HepG2 (cell line): ENCODE results near the gene TGM2. TPM values are rescaled to one million over a fixed set of nuclear protein-coding genes. Genes with fewer than 3 reads are reported as not detected.

Source experiments
- ATAC-seq: fragments of 200-7000 bp; cut with Tn5 transposase; 3 replicates; pipeline ENCODE4 v1.9.1; 2020; ENCODE audit warnings: mild to moderate bottlenecking, moderate library complexity
- BruUV-seq: library from RNA; stranded (reverse); fragments of 400-500 nt; replicated peaks from 2 replicates; lab custom pipeline; 2021; lab: Mats Ljungman, UMichigan
- CTCF ChIA-PET: fragments of 300-600 bp; formaldehyde crosslinking; extraction: SDS; loops from one replicate; lab custom pipeline; 2021; ENCODE audit warnings: low total read pairs, inconsistent platforms, low intra/inter-chr PET ratio; lab: Yijun Ruan, JAX
- POLR2A ChIA-PET: fragments of 350-600 bp; sonication (Branson Sonifier 250); formaldehyde crosslinking; loops from one replicate; lab custom pipeline; 2020; ENCODE audit warnings: antibody characterized with exemption, inconsistent platforms; lab: Yijun Ruan, JAX
- DNase-seq: peaks from one replicate; pipeline ENCODE4 v3.0.0-alpha.2; 2015; ENCODE audit warnings: low spot score
- FAIRE-seq: peaks from 3 replicates; lab custom pipeline; 2011; peaks lifted over from hg19 to GRCh38; lab: Jason Lieb, UNC
- H2AFZ ChIP-seq: one replicate; pipeline ENCODE4 v1.6.1; 2011; ENCODE audit warnings: low read length, inconsistent platforms
- H3K27ac ChIP-seq: fragments of 300-600 bp; 3 replicates; pipeline ENCODE4 v1.8.0; 2011; ENCODE audit warnings: mixed run types, mild to moderate bottlenecking, mixed read lengths, low read length, inconsistent platforms; ENCODE audit not compliant: insufficient read depth; ENCODE audit errors: extremely low read length
- H3K27me3 ChIP-seq, 2 experiments: fragments of 200-600 bp in 1 of 2; 2 replicates in 1 of 2; 3 replicates in 1 of 2; pipeline versions ENCODE4 v1.6.0 to v1.8.0; 2011; ENCODE audit warnings: low read length in 2 of 2, mild to moderate bottlenecking in 2 of 2, moderate library complexity in 2 of 2, inconsistent platforms in 1 of 2; ENCODE audit not compliant: insufficient read depth in 2 of 2, control insufficient read depth in 1 of 2
- H3K36me3 ChIP-seq, 2 experiments: fragments of 200-600 bp in 1 of 2; replicated peaks in 1 of 2; 2 replicates in 1 of 2; 3 replicates in 1 of 2; pipeline versions ENCODE4 v1.5.1 to v1.8.0; 2011; ENCODE audit warnings: low read length in 2 of 2, inconsistent platforms in 1 of 2; ENCODE audit not compliant: insufficient read depth in 2 of 2, control insufficient read depth in 1 of 2
- H3K4me1 ChIP-seq: 2 replicates; pipeline ENCODE4 v1.5.1; 2012; ENCODE audit warnings: low read length, inconsistent platforms; ENCODE audit not compliant: insufficient read depth
- H3K4me2 ChIP-seq: 2 replicates; pipeline ENCODE4 v1.6.0; 2011; ENCODE audit warnings: low read depth, low read length, inconsistent platforms
- H3K4me3 ChIP-seq, 3 experiments: fragments of 200-600 bp in 1 of 3; sonication (generic), shearing (Covaris generic) in 1 of 3; replicated peaks in 1 of 3; 2 replicates each; pipeline ENCODE4 v1.5.1; 2011 to 2016; ENCODE audit warnings: low read length in 3 of 3, inconsistent platforms in 2 of 3, low read depth in 2 of 3, mild to moderate bottlenecking in 2 of 3, control low read depth in 1 of 3, mixed read lengths in 1 of 3; ENCODE audit not compliant: insufficient read depth in 1 of 3
- H3K79me2 ChIP-seq: one replicate; pipeline ENCODE4 v1.6.1; 2011; ENCODE audit warnings: low read length, inconsistent platforms; ENCODE audit not compliant: insufficient read depth
- H3K9ac ChIP-seq: 2 replicates; pipeline ENCODE4 v1.6.0; 2011; ENCODE audit warnings: mild to moderate bottlenecking, low read depth, low read length, inconsistent platforms; ENCODE audit not compliant: insufficient read depth
- H3K9me3 ChIP-seq: 2 replicates; pipeline ENCODE4 v1.5.1; 2012; ENCODE audit warnings: mild to moderate bottlenecking, low read length
- H4K20me1 ChIP-seq: 2 replicates; pipeline ENCODE4 v1.6.0; 2011; ENCODE audit warnings: inconsistent platforms, mild to moderate bottlenecking, low read length, moderate library complexity; ENCODE audit not compliant: insufficient read depth
- ADNP ChIP-seq: sonication (generic); formaldehyde crosslinking; IDR thresholded peaks from 2 replicates; pipeline ENCODE4 v1.4.0; 2020; ENCODE audit warnings: missing genetic modification reagents
- ATF3 ChIP-seq: sonication (generic); formaldehyde crosslinking; IDR thresholded peaks from 2 replicates; pipeline ENCODE4 v1.4.0; 2020; ENCODE audit warnings: missing genetic modification reagents
- GATAD1 ChIP-seq: IDR thresholded peaks from 2 replicates; pipeline ENCODE4 v1.6.1; 2016; ENCODE audit warnings: missing genetic modification reagents, missing compliant biosample characterization
- MEIS2 ChIP-seq: sonication (generic); formaldehyde crosslinking; IDR thresholded peaks from 2 replicates; pipeline ENCODE4 v1.9.0; 2021; ENCODE audit warnings: mild to moderate bottlenecking, missing genetic modification reagents
- ONECUT2 ChIP-seq: sonication (generic); formaldehyde crosslinking; IDR thresholded peaks from 2 replicates; pipeline ENCODE4 v1.4.0; 2020; ENCODE audit warnings: missing genetic modification reagents
- PHF8 ChIP-seq: sonication (generic); formaldehyde crosslinking; IDR thresholded peaks from 2 replicates; pipeline ENCODE4 v1.5.0; 2020; ENCODE audit warnings: missing genetic modification reagents
- RBM39 ChIP-seq: fragments of 200-400 bp; formaldehyde crosslinking; IDR thresholded peaks from one replicate; pipeline ENCODE4 v1.6.1; 2018; ENCODE audit warnings: antibody characterized with exemption, mild to moderate bottlenecking, low read depth, low read length; ENCODE audit not compliant: poor library complexity, severe bottlenecking
- TOE1 ChIP-seq: sonication (generic); formaldehyde crosslinking; IDR thresholded peaks from 2 replicates; pipeline ENCODE4 v1.4.0; 2020; ENCODE audit warnings: mild to moderate bottlenecking, missing genetic modification reagents
- XRCC5 ChIP-seq: fragments of 200-400 bp; formaldehyde crosslinking; optimal IDR thresholded peaks from 2 replicates; pipeline ENCODE3; 2017; ENCODE audit warnings: mild to moderate bottlenecking, low read length
- YEATS4 ChIP-seq: sonication (generic); formaldehyde crosslinking; IDR thresholded peaks from 2 replicates; pipeline ENCODE4 v1.4.0; 2020; ENCODE audit warnings: missing genetic modification reagents, borderline replicate concordance
- ZBTB43 ChIP-seq: sonication (generic); formaldehyde crosslinking; conservative IDR thresholded peaks from 2 replicates; pipeline ENCODE4 v1.4.0; 2020; ENCODE audit warnings: missing genetic modification reagents
- ZFAT ChIP-seq: sonication (generic); formaldehyde crosslinking; conservative IDR thresholded peaks from 2 replicates; pipeline ENCODE4 v1.8.1; 2023; ENCODE audit warnings: missing genetic modification reagents, inconsistent platforms
- ZMYM3 ChIP-seq: sonication (generic); formaldehyde crosslinking; IDR thresholded peaks from 2 replicates; pipeline ENCODE4 v1.5.1; 2020; ENCODE audit warnings: mild to moderate bottlenecking, missing genetic modification reagents
- ZNF12 ChIP-seq: sonication (generic); formaldehyde crosslinking; IDR thresholded peaks from 2 replicates; pipeline ENCODE4 v1.5.0; 2020; ENCODE audit warnings: missing genetic modification reagents
- ZNF136 ChIP-seq: sonication (generic); formaldehyde crosslinking; IDR thresholded peaks from 2 replicates; pipeline ENCODE4 v1.8.1; 2022; ENCODE audit warnings: low read depth, mild to moderate bottlenecking, moderate library complexity, missing genetic modification reagents
- ZNF468 ChIP-seq: sonication (generic); formaldehyde crosslinking; IDR thresholded peaks from 2 replicates; pipeline ENCODE4 v1.8.0; 2022; ENCODE audit warnings: mild to moderate bottlenecking, moderate library complexity, missing genetic modification reagents
- ZNF567 ChIP-seq: sonication (generic); formaldehyde crosslinking; IDR thresholded peaks from 2 replicates; pipeline ENCODE4 v1.8.1; 2023; ENCODE audit warnings: mild to moderate bottlenecking, missing genetic modification reagents, borderline replicate concordance
- ZNF619 ChIP-seq: sonication (generic); formaldehyde crosslinking; IDR thresholded peaks from 2 replicates; pipeline ENCODE4 v1.4.0; 2020; ENCODE audit warnings: mild to moderate bottlenecking, missing genetic modification reagents
- ZNF629 ChIP-seq: sonication (generic); formaldehyde crosslinking; conservative IDR thresholded peaks from 2 replicates; pipeline ENCODE4 v1.5.0; 2020; ENCODE audit warnings: missing genetic modification reagents
- ZNF746 ChIP-seq: sonication (generic); formaldehyde crosslinking; IDR thresholded peaks from 2 replicates; pipeline ENCODE4 v1.8.0; 2022; ENCODE audit warnings: mild to moderate bottlenecking, missing genetic modification reagents
- WGBS: methylation state at CpG from one replicate; pipeline ENCODE4 v1.1.6; 2017; ENCODE audit warnings: low lambda C conversion rate; 5-methylcytosine and 5-hydroxymethylcytosine counted together
- in situ Hi-C: cut with HindIII; loops from 2 replicates; pipeline ENCODE4 v1.10.0; 2017; ENCODE audit warnings: low pct_unique_long_range_greater_than_20kb; ENCODE audit not compliant: extremely low pct_ligation_motif_present
- intact Hi-C: fragments of 100-400 bp; cut with micrococcal nuclease; formaldehyde crosslinking; loops from one replicate; pipeline ENCODE4 v1.10.0; 2022; ENCODE audit not compliant: unreplicated experiment
- polyA plus RNA-seq, 8 experiments: library from polyadenylated mRNA; depleted of rRNA in 3 of 8; stranded (reverse) in 7 of 8; unstranded in 1 of 8; fragments of >200 nt; fragmentation: Illumina TruSeq in 4 of 8; extraction: Trizol in 4 of 8; gene quantifications; 2 replicates each; pipeline versions ENCODE4 v1.2.1 to v1.2.3, GENCODE V29; 2011 to 2016; ENCODE audit warnings: low read depth in 4 of 8, missing spikeins in 1 of 8, mixed read lengths in 1 of 8; ENCODE audit not compliant: insufficient read depth in 1 of 8
- total RNA-seq, 5 experiments: library from RNA; depleted of rRNA; stranded (reverse); fragments of >200 nt; fragmentation: Illumina TruSeq; extraction: Trizol; gene quantifications; 2 replicates each; pipeline ENCODE4 v1.2.3, GENCODE V29; 2016; ENCODE audit warnings: low read depth in 1 of 5

Gene TGM2
- total and polyA plus RNA-seq, 2 of the 13 experiments (the other 11 are each of a cell fraction or from before 2014, with no cell fraction given) = 4.2 to 46.4 TPM

GRCh38 chr20:38214256-38215193 lies 49.5 kb upstream of the TGM2 start:
- Histone ChIP-seq H3K27me3 (peaks cover 9 to 45% of the 10 kb centered on the region in 2 experiments; a peak in 4 of 5 replicates), H3K9me3 (no peaks in the 10 kb centered on the region), H3K36me3 (no peaks in the 10 kb centered on the region), H3K4me3 (no peak overlapping the region), H2AFZ (no peak overlapping the region), H3K9ac (no peak overlapping the region), H3K79me2 (no peaks in the 10 kb centered on the region)
- 31% methylated on average over 19 of the region's 19 CpGs for WGBS
- POLR2A ChIA-PET = no interaction called here
- ATAC-seq = peak; percentile 71
- intact Hi-C loops = no loop called here
- TF ChIP-seq ATF3 (CRISPR knock-in tag) (no peak), ZMYM3 (no peak), TOE1 (CRISPR knock-in tag) (no peak), GATAD1 (CRISPR knock-in tag) (no peak), ZFAT (CRISPR knock-in tag) (no peak), ZNF12 (no peak), XRCC5 (peak; percentile 30), ZNF746 (CRISPR knock-in tag) (no peak), ADNP (0 out of 2 replicates have a peak, but pooled peaks have one; percentile 13), ZNF567 (CRISPR knock-in tag) (no peak), ZNF468 (CRISPR knock-in tag) (no peak), ONECUT2 (CRISPR knock-in tag) (no peak), ZNF136 (CRISPR knock-in tag) (no peak), MEIS2 (CRISPR knock-in tag) (no peak), ZNF619 (CRISPR knock-in tag) (no peak), RBM39 (no peak), ZBTB43 (CRISPR knock-in tag) (no peak), PHF8 (no peak), YEATS4 (CRISPR knock-in tag) (no peak), ZNF629 (CRISPR knock-in tag) (peak; percentile 91)
- TF ChIP-seq, all 625 proteins: peak for 3
- Histone ChIP-seq H4K20me1 (no peaks in the 10 kb centered on the region), H3K4me2 (no peak overlapping the region), H3K27ac (no peak overlapping the region), H3K4me1 (peaks cover 10% of the 10 kb centered on the region; the same call in 1 of the 2 replicates)
- CTCF ChIA-PET = no interaction called here
- FAIRE-seq (peak; percentile 36), DNase-seq (no peak)
- in situ Hi-C loops = loop anchor here (25.0 kb wide), 1 partner anchor 652 kb away; no protein-coding TSS in a partner anchor
- BruUV-seq = no TSS peak
